ENCODE measurements around the gene HSD17B10.
"Not testable (repeated sequence)": the region's sequence is repeated elsewhere in the genome, so short reads cannot be mapped to it uniquely, and the experiment has no call there.

DNA sequence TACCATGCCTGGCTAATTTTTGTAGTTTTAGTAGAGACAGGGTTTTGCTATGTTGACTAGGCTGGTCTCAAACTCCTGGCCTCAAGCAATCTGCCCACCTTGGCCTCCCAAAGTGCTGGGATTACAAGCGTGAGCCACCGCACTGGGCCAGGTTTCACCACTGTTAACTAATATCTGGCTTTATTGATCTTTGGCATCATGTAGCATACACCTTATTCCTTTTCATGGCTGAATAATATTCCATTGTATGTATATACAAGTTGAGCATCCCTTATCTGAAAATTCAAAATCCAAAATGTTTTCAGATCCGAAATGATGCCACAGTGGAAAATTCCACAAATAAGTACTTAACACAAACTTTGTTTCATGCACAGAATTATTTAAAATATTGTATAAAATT is 34.5 kb upstream of the HSD17B10 start:
- TF ChIP-seq POLR2A (IDR thresholded peaks at IDR 0.05; ENCODE audit: extremely low read depth, insufficient read length); MYC (IDR thresholded peaks at IDR 0.05; ENCODE audit: low read depth, low read length): not testable (repeated sequence)
- TF ChIP-seq, protein P1, sequence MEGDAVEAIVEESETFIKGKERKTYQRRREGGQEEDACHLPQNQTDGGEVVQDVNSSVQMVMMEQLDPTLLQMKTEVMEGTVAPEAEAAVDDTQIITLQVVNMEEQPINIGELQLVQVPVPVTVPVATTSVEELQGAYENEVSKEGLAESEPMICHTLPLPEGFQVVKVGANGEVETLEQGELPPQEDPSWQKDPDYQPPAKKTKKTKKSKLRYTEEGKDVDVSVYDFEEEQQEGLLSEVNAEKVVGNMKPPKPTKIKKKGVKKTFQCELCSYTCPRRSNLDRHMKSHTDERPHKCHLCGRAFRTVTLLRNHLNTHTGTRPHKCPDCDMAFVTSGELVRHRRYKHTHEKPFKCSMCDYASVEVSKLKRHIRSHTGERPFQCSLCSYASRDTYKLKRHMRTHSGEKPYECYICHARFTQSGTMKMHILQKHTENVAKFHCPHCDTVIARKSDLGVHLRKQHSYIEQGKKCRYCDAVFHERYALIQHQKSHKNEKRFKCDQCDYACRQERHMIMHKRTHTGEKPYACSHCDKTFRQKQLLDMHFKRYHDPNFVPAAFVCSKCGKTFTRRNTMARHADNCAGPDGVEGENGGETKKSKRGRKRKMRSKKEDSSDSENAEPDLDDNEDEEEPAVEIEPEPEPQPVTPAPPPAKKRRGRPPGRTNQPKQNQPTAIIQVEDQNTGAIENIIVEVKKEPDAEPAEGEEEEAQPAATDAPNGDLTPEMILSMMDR (IDR thresholded peaks at IDR 0.05; ENCODE audit: low read depth, low read length): not testable (repeated sequence)

All from NB4 (cell line).